K562 (cell line): ENCODE results near the gene RPL26. TPM values are rescaled to one million over a fixed set of nuclear protein-coding genes. Genes with fewer than 3 reads are reported as not detected.

Experiments
- ATAC-seq: fragments of 200-7000 bp; cut with Tn5 transposase; 3 replicates; pipeline ENCODE4 v1.9.1; 2020; ENCODE audit warnings: moderate library complexity
- BruUV-seq: library from RNA; stranded (reverse); fragments of 400-500 nt; replicated peaks from 2 replicates; lab custom pipeline; 2021; lab: Mats Ljungman, UMichigan
- CTCF ChIA-PET: fragments of 300-600 bp; formaldehyde crosslinking; extraction: SDS; loops from one replicate; lab custom pipeline; 2021; ENCODE audit warnings: low intra/inter-chr PET ratio; lab: Yijun Ruan, JAX
- POLR2A ChIA-PET: fragments of 300-600, 350-650 bp; sonication (Branson Sonifier 250); formaldehyde crosslinking; extraction: SDS; loops from one replicate; lab custom pipeline; 2021; ENCODE audit warnings: antibody characterized with exemption, inconsistent platforms; lab: Yijun Ruan, JAX
- DNase-seq, 4 experiments: peaks; one replicate each; pipeline versions ENCODE4 v3.0.0 to v3.0.0-alpha.2; 2011 to 2018; ENCODE audit warnings: low spot score in 3 of 4, mixed read lengths in 3 of 4; ENCODE audit errors: extremely low read depth in 1 of 4
- FAIRE-seq: peaks from 2 replicates; lab custom pipeline; 2011; peaks lifted over from hg19 to GRCh38; lab: Jason Lieb, UNC
- H2AFZ ChIP-seq: 2 replicates; pipeline ENCODE4 v1.6.0; 2011; ENCODE audit warnings: low read depth, low read length, control low read depth, inconsistent platforms
- H3K27ac ChIP-seq: fragments of 200-600 bp; 3 replicates; pipeline ENCODE4 v1.8.0; 2011; ENCODE audit warnings: low read depth, mild to moderate bottlenecking, control low read depth, inconsistent platforms, low read length, moderate library complexity, mixed read lengths; ENCODE audit errors: extremely low read depth
- H3K27me3 ChIP-seq, 2 experiments: fragments of 300-600 bp in 1 of 2; 2 replicates in 1 of 2; 3 replicates in 1 of 2; pipeline versions ENCODE4 v1.6.0 to v1.8.0; 2011; ENCODE audit warnings: inconsistent platforms in 2 of 2, low read length in 2 of 2, mild to moderate bottlenecking in 1 of 2, mixed read lengths in 1 of 2, moderate library complexity in 1 of 2; ENCODE audit not compliant: control insufficient read depth in 2 of 2, insufficient read depth in 2 of 2
- H3K36me3 ChIP-seq: fragments of 300-600 bp; 3 replicates; pipeline ENCODE4 v1.8.0; 2011; ENCODE audit warnings: mild to moderate bottlenecking, low read length, inconsistent platforms; ENCODE audit not compliant: control insufficient read depth, insufficient read depth
- H3K4me1 ChIP-seq, 2 experiments: fragments of 200-600 bp in 1 of 2; replicated peaks in 1 of 2; 2 replicates in 1 of 2; 3 replicates in 1 of 2; pipeline versions ENCODE4 v1.5.1 to v1.8.0; 2011; ENCODE audit warnings: inconsistent platforms in 2 of 2, low read length in 2 of 2, mild to moderate bottlenecking in 1 of 2, mixed read lengths in 1 of 2, moderate library complexity in 1 of 2; ENCODE audit not compliant: control insufficient read depth in 2 of 2, insufficient read depth in 2 of 2
- H3K4me2 ChIP-seq: 2 replicates; pipeline ENCODE4 v1.6.1; 2011; ENCODE audit warnings: low read length, control low read depth, inconsistent platforms, mixed read lengths; ENCODE audit not compliant: insufficient read depth
- H3K4me3 ChIP-seq: fragments of 200-600 bp; sonication (generic), shearing (Covaris generic); 2 replicates; pipeline ENCODE4 v1.5.1; 2016; ENCODE audit warnings: control low read depth, inconsistent platforms
- H3K79me2 ChIP-seq: fragments of 200-600 bp; 3 replicates; pipeline ENCODE4 v1.8.0; 2011; ENCODE audit warnings: low read length, inconsistent platforms; ENCODE audit not compliant: control insufficient read depth, insufficient read depth
- H3K9ac ChIP-seq, 2 experiments: 2 replicates each; pipeline versions ENCODE4 v1.6.0 to v1.6.1; 2011; ENCODE audit warnings: low read depth in 2 of 2, low read length in 2 of 2, control low read depth in 1 of 2, inconsistent platforms in 1 of 2, mild to moderate bottlenecking in 1 of 2, mixed read lengths in 1 of 2; ENCODE audit not compliant: insufficient read depth in 1 of 2
- H3K9me1 ChIP-seq: one replicate; pipeline ENCODE4 v1.6.0; 2011; ENCODE audit warnings: inconsistent platforms, mild to moderate bottlenecking, low read length, moderate library complexity; ENCODE audit not compliant: control insufficient read depth, insufficient read depth
- H3K9me3 ChIP-seq: replicated peaks from 2 replicates; pipeline ENCODE4 v1.5.1; 2011; ENCODE audit warnings: low read depth, low read length, inconsistent platforms; ENCODE audit not compliant: control insufficient read depth, insufficient read depth
- H4K20me1 ChIP-seq: replicated peaks from 2 replicates; pipeline ENCODE4 v1.6.1; 2011; ENCODE audit warnings: low read length, inconsistent platforms, mixed read lengths; ENCODE audit not compliant: control insufficient read depth, insufficient read depth
- ATF3 ChIP-seq, 2 experiments: fragments of 450-650 bp in 1 of 2; sonication (generic) in 1 of 2; formaldehyde crosslinking in 1 of 2; IDR thresholded peaks in 1 of 2; conservative IDR thresholded peaks in 1 of 2; 2 replicates each; pipeline versions ENCODE4 v1.6.1 to v1.8.1; 2016 to 2023; ENCODE audit warnings: mild to moderate bottlenecking in 2 of 2, moderate library complexity in 2 of 2, inconsistent platforms in 1 of 2, missing genetic modification reagents in 1 of 2
- BACH1 ChIP-seq: fragments of 200-800 bp; sonication (Bioruptor generic); IDR thresholded peaks from 2 replicates; pipeline ENCODE4 v1.6.1; 2016; ENCODE audit warnings: missing genetic modification characterization, missing compliant biosample characterization
- FIP1L1 ChIP-seq: fragments of 200-400 bp; formaldehyde crosslinking; IDR thresholded peaks from 2 replicates; pipeline ENCODE4 v1.6.1; 2018; ENCODE audit warnings: mild to moderate bottlenecking, low read depth, low read length; ENCODE audit not compliant: poor library complexity, severe bottlenecking
- MIER1 ChIP-seq: fragments of 450-650 bp; IDR thresholded peaks from 2 replicates; pipeline ENCODE4 v1.6.1; 2016; ENCODE audit warnings: antibody characterized with exemption, mild to moderate bottlenecking, low read depth
- PTTG1 ChIP-seq: fragments of 450-650 bp; IDR thresholded peaks from 2 replicates; pipeline ENCODE4 v1.6.1; 2016; ENCODE audit warnings: low read depth, mild to moderate bottlenecking, missing genetic modification characterization, missing compliant biosample characterization
- RBM39 ChIP-seq: fragments of 200-400 bp; formaldehyde crosslinking; optimal IDR thresholded peaks from 2 replicates; pipeline ENCODE3; 2018; ENCODE audit warnings: low read depth, low read length
- SRSF7 ChIP-seq: fragments of 200-400 bp; formaldehyde crosslinking; optimal IDR thresholded peaks from 2 replicates; pipeline ENCODE3; 2017; ENCODE audit warnings: mild to moderate bottlenecking, low read depth, low read length
- ZEB2 ChIP-seq: fragments of 450-650 bp; IDR thresholded peaks from 2 replicates; pipeline ENCODE4 v1.6.1; 2016
- ZFP1 ChIP-seq: fragments of 450-650 bp; formaldehyde crosslinking; IDR thresholded peaks from 2 replicates; pipeline ENCODE4 v1.4.0; 2020; ENCODE audit warnings: mild to moderate bottlenecking, mixed read lengths
- ZFP36 ChIP-seq: fragments of 150-350 bp; IDR thresholded peaks from 2 replicates; pipeline ENCODE4 v1.6.1; 2018; ENCODE audit warnings: low read length, low read depth; ENCODE audit not compliant: partially characterized antibody
- WGBS: fragments of 100-300 bp; shearing (Covaris generic); methylation state at CpG from one replicate; pipeline ENCODE4 v1.1.6; 2016; ENCODE audit warnings: low coverage, mixed read lengths; ENCODE audit not compliant: insufficient coverage; ENCODE audit errors: missing lambda C conversion rate; 5-methylcytosine and 5-hydroxymethylcytosine counted together
- in situ Hi-C: fragments of 300-500 bp; cut with MboI; formaldehyde crosslinking; loops from 4 replicates; pipeline ENCODE4 v1.15.0; 2018; ENCODE audit warnings: inconsistent platforms, mixed read lengths
- intact Hi-C: fragments of 100-400 bp; cut with micrococcal nuclease; formaldehyde crosslinking; loops from 2 replicates; pipeline ENCODE4 v1.14.2; 2022
- polyA plus RNA-seq, 8 experiments: library from polyadenylated mRNA; depleted of rRNA in 4 of 8; stranded (reverse) in 5 of 8; unstranded in 3 of 8; fragments of >200 nt; fragmentation: Nextera tagmentation in 2 of 8; fragmentation: Illumina TruSeq in 1 of 8; extraction: Ambion mirVana in 2 of 8; extraction: Trizol in 1 of 8; gene quantifications; 2 replicates each; pipeline versions ENCODE4 v1.2.1 to v1.2.3, GENCODE V29; 2011 to 2014; ENCODE audit warnings: inconsistent platforms in 1 of 8, missing spikeins in 1 of 8
- total RNA-seq, 7 experiments: library from RNA; depleted of rRNA in 6 of 7; stranded (reverse); fragments of >200 nt in 6 of 7; fragmentation: Illumina TruSeq in 2 of 7; extraction: Trizol in 2 of 7; gene quantifications; 2 replicates each; pipeline versions ENCODE4 v1.2.1 to v1.2.3, GENCODE V29; 2011 to 2021; ENCODE audit warnings: low replicate concordance in 1 of 7
- TF ChIP-seq, protein P1 (sequence below): sonication (generic); formaldehyde crosslinking; IDR thresholded peaks from 2 replicates; pipeline ENCODE4 v1.8.1; 2022; ENCODE audit warnings: missing genetic modification reagents
- TF ChIP-seq, protein P2 (sequence below): sonication (generic); formaldehyde crosslinking; IDR thresholded peaks from 2 replicates; pipeline ENCODE4 v1.8.0; 2022; ENCODE audit warnings: mild to moderate bottlenecking, missing genetic modification reagents

The RPL26 gene
- total and polyA plus RNA-seq, 9 of the 15 experiments (the other 6 are each of a cell fraction or from before 2014, with no cell fraction given): 1,474 to 4,074 (median 2,904) TPM

- H2AFZ ChIP-seq: no peak overlapping the region
- no peaks in the 10 kb centered on the region for H3K79me2 ChIP-seq
- CTCF ChIA-PET: no interaction called here
- H4K20me1 ChIP-seq: no peaks in the 10 kb centered on the region
- in situ Hi-C loops (no loop called here), intact Hi-C loops (no loop called here)
- no peak for DNase-seq
- no TSS peak for BruUV-seq
- ATAC-seq: no peak
- no peak for FAIRE-seq
- no peaks in the 10 kb centered on the region for H3K9me1 ChIP-seq
- H3K27me3 ChIP-seq: no peaks in the 10 kb centered on the region
- WGBS: 49% methylated on average over 6 of the region's 6 CpGs
- no peak overlapping the region for H3K4me3 ChIP-seq
- no peaks in the 10 kb centered on the region for H3K9me3 ChIP-seq
- POLR2A ChIA-PET: interaction anchor here (0.7 kb wide), 1 partner anchor 80 kb away, joined by 4 read pairs; no protein-coding TSS in a partner anchor
- H3K9ac ChIP-seq: no peak overlapping the region
- H3K27ac ChIP-seq: no peak overlapping the region
- H3K4me2 ChIP-seq: no peak overlapping the region
- H3K36me3 ChIP-seq: no peaks in the 10 kb centered on the region
- peaks cover 0 to 6% of the 10 kb centered on the region in 2 experiments; a peak in 2 of 5 replicates for H3K4me1 ChIP-seq
- TF ChIP-seq SRSF7: no peak
- TF ChIP-seq MIER1: no peak
- no peak for TF ChIP-seq ATF3 (IDR thresholded peaks at IDR 0.05)
- TF ChIP-seq ATF3 (CRISPR knock-in tag; conservative IDR thresholded peaks at IDR 0.05): no peak
- no peak for TF ChIP-seq ZFP1 (CRISPR knock-in tag)
- no peak for TF ChIP-seq FIP1L1
- TF ChIP-seq RBM39: no peak
- TF ChIP-seq, protein P1, sequence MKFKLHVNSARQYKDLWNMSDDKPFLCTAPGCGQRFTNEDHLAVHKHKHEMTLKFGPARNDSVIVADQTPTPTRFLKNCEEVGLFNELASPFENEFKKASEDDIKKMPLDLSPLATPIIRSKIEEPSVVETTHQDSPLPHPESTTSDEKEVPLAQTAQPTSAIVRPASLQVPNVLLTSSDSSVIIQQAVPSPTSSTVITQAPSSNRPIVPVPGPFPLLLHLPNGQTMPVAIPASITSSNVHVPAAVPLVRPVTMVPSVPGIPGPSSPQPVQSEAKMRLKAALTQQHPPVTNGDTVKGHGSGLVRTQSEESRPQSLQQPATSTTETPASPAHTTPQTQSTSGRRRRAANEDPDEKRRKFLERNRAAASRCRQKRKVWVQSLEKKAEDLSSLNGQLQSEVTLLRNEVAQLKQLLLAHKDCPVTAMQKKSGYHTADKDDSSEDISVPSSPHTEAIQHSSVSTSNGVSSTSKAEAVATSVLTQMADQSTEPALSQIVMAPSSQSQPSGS (CRISPR knock-in tag): no peak
- no peak for TF ChIP-seq BACH1 (tag)
- no peak for TF ChIP-seq PTTG1 (tag)
- TF ChIP-seq, protein P2, sequence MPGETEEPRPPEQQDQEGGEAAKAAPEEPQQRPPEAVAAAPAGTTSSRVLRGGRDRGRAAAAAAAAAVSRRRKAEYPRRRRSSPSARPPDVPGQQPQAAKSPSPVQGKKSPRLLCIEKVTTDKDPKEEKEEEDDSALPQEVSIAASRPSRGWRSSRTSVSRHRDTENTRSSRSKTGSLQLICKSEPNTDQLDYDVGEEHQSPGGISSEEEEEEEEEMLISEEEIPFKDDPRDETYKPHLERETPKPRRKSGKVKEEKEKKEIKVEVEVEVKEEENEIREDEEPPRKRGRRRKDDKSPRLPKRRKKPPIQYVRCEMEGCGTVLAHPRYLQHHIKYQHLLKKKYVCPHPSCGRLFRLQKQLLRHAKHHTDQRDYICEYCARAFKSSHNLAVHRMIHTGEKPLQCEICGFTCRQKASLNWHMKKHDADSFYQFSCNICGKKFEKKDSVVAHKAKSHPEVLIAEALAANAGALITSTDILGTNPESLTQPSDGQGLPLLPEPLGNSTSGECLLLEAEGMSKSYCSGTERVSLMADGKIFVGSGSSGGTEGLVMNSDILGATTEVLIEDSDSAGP (CRISPR knock-in tag): no peak
- no peak for TF ChIP-seq ZEB2
- TF ChIP-seq ZFP36: no peak
- TF ChIP-seq, all 486 proteins: peak for 0
Observed at GRCh38 chr17:8426094-8426720, 43.2 kb upstream of the RPL26 start.
